Keratinocyte (primary cell): ENCODE results near the gene SLAIN1. TPM values are rescaled to one million over a fixed set of nuclear protein-coding genes. Genes with fewer than 3 reads are reported as not detected.
"Not testable (repeated sequence)": the region's sequence is repeated elsewhere in the genome, so short reads cannot be mapped to it uniquely, and the experiment has no call there.

Experiments
- DNase-seq: peaks from one replicate; pipeline ENCODE4 v3.0.0-alpha.2; 2011; ENCODE audit warnings: low read depth, missing footprints, low spot score
- FAIRE-seq: peaks from 2 replicates; lab custom pipeline; 2011; peaks lifted over from hg19 to GRCh38; lab: Jason Lieb, UNC
- H2AFZ ChIP-seq: 2 replicates; pipeline ENCODE4 v1.6.0; 2012; ENCODE audit warnings: low read length, control low read depth, inconsistent platforms; ENCODE audit not compliant: control insufficient read depth
- H3K27ac ChIP-seq: 2 replicates; pipeline ENCODE4 v1.5.1; 2011; ENCODE audit warnings: low read length; ENCODE audit not compliant: control insufficient read depth, insufficient read depth
- H3K27me3 ChIP-seq: 3 replicates; pipeline ENCODE4 v1.6.0; 2011; ENCODE audit warnings: low read length; ENCODE audit not compliant: control insufficient read depth, insufficient read depth; ENCODE audit errors: extremely low read depth
- H3K36me3 ChIP-seq, 2 experiments: 2 replicates in 1 of 2; 3 replicates in 1 of 2; pipeline ENCODE4 v1.5.1; 2011; ENCODE audit warnings: low read length in 2 of 2, mild to moderate bottlenecking in 1 of 2; ENCODE audit not compliant: control insufficient read depth in 2 of 2, insufficient read depth in 2 of 2; ENCODE audit errors: extremely low read depth in 1 of 2
- H3K4me1 ChIP-seq: 3 replicates; pipeline ENCODE4 v1.5.1; 2011; ENCODE audit warnings: low read length; ENCODE audit not compliant: control insufficient read depth, insufficient read depth; ENCODE audit errors: extremely low read depth
- H3K4me2 ChIP-seq: 3 replicates; pipeline ENCODE4 v1.6.0; 2011; ENCODE audit warnings: low read depth, low read length; ENCODE audit not compliant: control insufficient read depth, insufficient read depth; ENCODE audit errors: extremely low read depth
- H3K4me3 ChIP-seq, 3 experiments: fragments of 200-600 bp in 1 of 3; sonication (generic) in 1 of 3; 2 replicates in 2 of 3; 3 replicates in 1 of 3; pipeline ENCODE4 v1.5.1; 2011 to 2016; ENCODE audit warnings: low read length in 3 of 3, mild to moderate bottlenecking in 3 of 3, control low read depth in 2 of 3, inconsistent platforms in 1 of 3, low read depth in 1 of 3, mixed read lengths in 1 of 3, mixed run types in 1 of 3, moderate library complexity in 1 of 3; ENCODE audit not compliant: control insufficient read depth in 2 of 3, insufficient read depth in 2 of 3; ENCODE audit errors: extremely low read depth in 1 of 3
- H3K79me2 ChIP-seq: 2 replicates; pipeline ENCODE4 v1.6.0; 2012; ENCODE audit warnings: low read length; ENCODE audit not compliant: control insufficient read depth, insufficient read depth
- H3K9ac ChIP-seq: 3 replicates; pipeline ENCODE4 v1.6.0; 2011; ENCODE audit warnings: low read length; ENCODE audit not compliant: control insufficient read depth, insufficient read depth; ENCODE audit errors: extremely low read depth
- H3K9me1 ChIP-seq: 3 replicates; pipeline ENCODE4 v1.6.0; 2011; ENCODE audit warnings: low read length; ENCODE audit not compliant: control insufficient read depth, insufficient read depth; ENCODE audit errors: extremely low read depth
- H3K9me3 ChIP-seq: 2 replicates; pipeline ENCODE4 v1.5.1; 2012; ENCODE audit warnings: low read depth, low read length; ENCODE audit not compliant: control insufficient read depth
- H4K20me1 ChIP-seq: 3 replicates; pipeline ENCODE4 v1.6.0; 2011; ENCODE audit warnings: low read length; ENCODE audit not compliant: control insufficient read depth, insufficient read depth; ENCODE audit errors: extremely low read depth
- EZH2 ChIP-seq: IDR thresholded peaks from one replicate; pipeline ENCODE4 v1.6.1; 2012; ENCODE audit warnings: inconsistent platforms, mild to moderate bottlenecking, low read length, moderate library complexity
- dilution Hi-C: fragments of 300-500 bp; cut with MboI; formaldehyde crosslinking; loops from one replicate; pipeline ENCODE4 v1.7.0; 2020; ENCODE audit warnings: low sequenced_read_pairs; ENCODE audit not compliant: extremely low pct_ligation_motif_present
- polyA plus RNA-seq, 5 experiments: library from polyadenylated mRNA; depleted of rRNA in 3 of 5; stranded (reverse) in 3 of 5; stranded (forward) in 1 of 5; unstranded in 1 of 5; fragments of >200 nt; gene quantifications; 1 replicate in 1 of 5; 2 replicates in 3 of 5; 3 replicates in 1 of 5; pipeline versions ENCODE4 v1.2.1 to v1.2.3, GENCODE V29; 2011 to 2012; ENCODE audit warnings: missing spikeins in 2 of 5, low read depth in 1 of 5, low replicate concordance in 1 of 5
- TF ChIP-seq, protein P1 (sequence below), 3 experiments: IDR thresholded peaks in 1 of 3; conservative IDR thresholded peaks in 1 of 3; optimal IDR thresholded peaks in 1 of 3; 2 replicates in 2 of 3; 3 replicates in 1 of 3; pipeline versions ENCODE3 to v1.5.1; 2011; ENCODE audit warnings: low read length in 3 of 3, mild to moderate bottlenecking in 3 of 3, moderate library complexity in 2 of 3, control low read depth in 1 of 3, inconsistent platforms in 1 of 3; ENCODE audit not compliant: insufficient read depth in 2 of 3; ENCODE audit errors: extremely low read depth in 1 of 3

Gene SLAIN1
- polyA plus RNA-seq, 1 donor (not counting 4 experiments of a cell fraction or from before 2014, with no cell fraction given): not detected

DNA sequence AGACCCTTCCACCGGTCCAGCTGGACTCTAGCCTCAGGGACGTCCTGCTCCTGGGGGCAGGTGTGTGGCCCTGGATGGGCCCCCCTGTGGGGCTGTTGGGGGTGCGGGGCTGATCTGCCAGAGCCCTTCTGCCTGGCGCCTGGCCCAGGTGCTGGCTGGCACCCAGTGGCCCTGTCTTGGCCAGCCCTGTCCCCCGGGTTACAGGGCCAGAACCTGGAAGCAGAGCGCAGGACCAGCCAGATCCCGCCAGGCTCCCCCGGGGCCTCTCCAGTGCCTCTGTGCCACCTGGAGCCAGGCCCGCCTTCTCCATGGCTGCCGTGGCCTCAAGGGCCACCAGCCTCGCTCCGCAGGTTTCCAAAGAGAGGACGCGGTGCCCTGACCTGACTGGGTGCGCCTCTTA, 34.7 kb upstream of the SLAIN1 start:
- H3K4me1 ChIP-seq, H2AFZ ChIP-seq, H3K9me3 ChIP-seq, H3K4me3 ChIP-seq, H3K36me3 ChIP-seq, dilution Hi-C loops, FAIRE-seq, H3K9me1 ChIP-seq, H3K27me3 ChIP-seq, H3K79me2 ChIP-seq, H3K27ac ChIP-seq, DNase-seq, H3K4me2 ChIP-seq, H3K9ac ChIP-seq, H4K20me1 ChIP-seq: not testable (repeated sequence)

DNA sequence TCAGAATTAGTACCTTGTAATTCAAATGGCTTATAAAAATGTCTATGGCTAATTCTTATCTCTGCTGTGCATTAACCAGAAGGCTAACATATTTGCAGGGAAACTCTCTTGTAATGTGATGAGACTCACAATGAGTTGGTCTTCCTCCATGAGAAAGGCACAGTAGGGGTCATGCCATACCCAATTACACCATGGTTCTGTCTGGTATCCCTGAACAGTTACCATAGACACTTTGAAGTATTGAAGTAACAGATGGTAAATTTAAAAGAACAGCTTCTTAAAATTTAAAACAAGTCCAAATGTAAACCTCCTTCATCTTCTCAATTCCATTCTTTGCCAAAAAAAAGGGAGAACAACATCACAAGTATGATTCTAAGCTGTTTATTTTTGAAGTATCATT, 22.6 kb upstream of the SLAIN1 start:
- Histone ChIP-seq H3K79me2 (no peaks in the 10 kb centered on the region), H3K36me3 (no peaks in the 10 kb centered on the region), H3K9me3 (no peaks in the 10 kb centered on the region), H3K9me1 (no peaks in the 10 kb centered on the region), H3K27ac (no peak overlapping the region), H2AFZ (no peak overlapping the region), H3K4me2 (no peak overlapping the region), H3K4me1 (no peaks in the 10 kb centered on the region), H4K20me1 (no peaks in the 10 kb centered on the region), H3K4me3 (no peak overlapping the region), H3K9ac (no peak overlapping the region), H3K27me3 (no peaks in the 10 kb centered on the region)
- dilution Hi-C loops: no loop called here
- TF ChIP-seq, protein P1, sequence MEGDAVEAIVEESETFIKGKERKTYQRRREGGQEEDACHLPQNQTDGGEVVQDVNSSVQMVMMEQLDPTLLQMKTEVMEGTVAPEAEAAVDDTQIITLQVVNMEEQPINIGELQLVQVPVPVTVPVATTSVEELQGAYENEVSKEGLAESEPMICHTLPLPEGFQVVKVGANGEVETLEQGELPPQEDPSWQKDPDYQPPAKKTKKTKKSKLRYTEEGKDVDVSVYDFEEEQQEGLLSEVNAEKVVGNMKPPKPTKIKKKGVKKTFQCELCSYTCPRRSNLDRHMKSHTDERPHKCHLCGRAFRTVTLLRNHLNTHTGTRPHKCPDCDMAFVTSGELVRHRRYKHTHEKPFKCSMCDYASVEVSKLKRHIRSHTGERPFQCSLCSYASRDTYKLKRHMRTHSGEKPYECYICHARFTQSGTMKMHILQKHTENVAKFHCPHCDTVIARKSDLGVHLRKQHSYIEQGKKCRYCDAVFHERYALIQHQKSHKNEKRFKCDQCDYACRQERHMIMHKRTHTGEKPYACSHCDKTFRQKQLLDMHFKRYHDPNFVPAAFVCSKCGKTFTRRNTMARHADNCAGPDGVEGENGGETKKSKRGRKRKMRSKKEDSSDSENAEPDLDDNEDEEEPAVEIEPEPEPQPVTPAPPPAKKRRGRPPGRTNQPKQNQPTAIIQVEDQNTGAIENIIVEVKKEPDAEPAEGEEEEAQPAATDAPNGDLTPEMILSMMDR (optimal IDR thresholded peaks at IDR 0.05 in 1 of 3, IDR thresholded peaks at IDR 0.05 in 1 of 3, conservative IDR thresholded peaks at IDR 0.05 in 1 of 3; ENCODE audit: extremely low read depth in 1 of 3, insufficient read depth in 2 of 3, low read length in 3 of 3): no peak
- no peak for TF ChIP-seq EZH2
- FAIRE-seq (no peak), DNase-seq (no peak)

DNA sequence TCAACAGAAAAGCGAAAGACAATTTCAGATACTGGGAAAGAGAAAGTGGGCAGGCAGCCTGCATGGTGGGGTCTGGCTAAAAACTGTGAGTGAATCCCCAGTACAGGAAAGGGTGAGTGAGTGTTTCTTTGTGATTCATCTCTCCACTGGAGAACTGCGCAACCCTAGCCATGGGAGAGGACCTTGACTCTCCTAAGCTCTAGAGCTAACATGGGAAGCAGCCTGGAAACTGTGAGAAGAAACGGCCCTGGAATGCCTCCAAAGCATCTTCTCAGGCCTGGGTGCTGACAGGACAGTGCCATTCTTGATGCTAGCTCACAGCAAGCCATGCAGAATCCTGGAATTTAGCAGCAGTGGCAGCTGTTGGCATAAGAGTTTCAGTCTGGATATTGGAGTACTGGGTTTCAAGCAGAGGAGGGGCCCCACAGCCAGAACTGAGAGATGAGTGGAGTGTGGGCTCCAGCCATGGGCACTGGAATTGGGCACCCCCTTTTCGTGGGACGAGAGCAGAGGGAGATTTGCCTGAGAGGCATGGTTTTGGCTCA, 18.7 kb upstream of the SLAIN1 start:
- no peak overlapping the region for H3K27ac ChIP-seq
- no peak overlapping the region for H3K9ac ChIP-seq
- H2AFZ ChIP-seq: no peak overlapping the region
- TF ChIP-seq EZH2: no peak
- TF ChIP-seq, protein P1 (optimal IDR thresholded peaks at IDR 0.05 in 1 of 3, IDR thresholded peaks at IDR 0.05 in 1 of 3, conservative IDR thresholded peaks at IDR 0.05 in 1 of 3; ENCODE audit: extremely low read depth in 1 of 3, insufficient read depth in 2 of 3, low read length in 3 of 3): no peak
- DNase-seq: no peak
- H3K9me1 ChIP-seq: no peaks in the 10 kb centered on the region
- H3K27me3 ChIP-seq: no peaks in the 10 kb centered on the region
- no peaks in the 10 kb centered on the region for H3K4me1 ChIP-seq
- FAIRE-seq: no peak
- no peaks in the 10 kb centered on the region for H3K79me2 ChIP-seq
- H3K4me3 ChIP-seq: no peak overlapping the region
- no peaks in the 10 kb centered on the region for H3K36me3 ChIP-seq
- no peaks in the 10 kb centered on the region for H3K9me3 ChIP-seq
- no peaks in the 10 kb centered on the region for H4K20me1 ChIP-seq
- dilution Hi-C loops: no loop called here
- H3K4me2 ChIP-seq: no peak overlapping the region
